LNCAP (cell line): Measurements from ENCODE around the gene IGF2R.

Source experiments
- TF ChIP-seq, protein P1 (sequence below): fragments of 450-650 bp; IDR thresholded peaks from 2 replicates; pipeline ENCODE4 v1.5.1; 2017; ENCODE audit warnings: mild to moderate bottlenecking

IGF2R gene

DNA sequence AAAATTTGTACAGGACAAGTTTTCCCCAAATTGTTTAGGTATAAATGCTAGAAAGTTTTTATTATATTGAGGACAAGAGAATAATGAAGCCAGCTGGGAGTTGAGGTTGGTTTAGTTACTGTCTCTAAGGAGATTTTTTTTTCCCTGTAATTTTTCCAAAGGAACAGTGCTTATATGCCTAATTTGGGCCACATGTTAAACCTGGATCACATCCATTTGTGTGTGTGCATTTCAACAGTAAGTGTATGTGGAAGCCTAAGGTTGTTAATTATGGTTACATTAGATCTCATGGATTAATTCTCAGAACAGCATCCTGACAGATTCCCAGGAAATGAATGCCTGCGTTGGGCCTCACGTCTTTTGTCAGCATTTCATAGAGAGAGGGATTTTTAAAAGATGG is 4.5 kb downstream of the IGF2R start:
- TF ChIP-seq, protein P1, sequence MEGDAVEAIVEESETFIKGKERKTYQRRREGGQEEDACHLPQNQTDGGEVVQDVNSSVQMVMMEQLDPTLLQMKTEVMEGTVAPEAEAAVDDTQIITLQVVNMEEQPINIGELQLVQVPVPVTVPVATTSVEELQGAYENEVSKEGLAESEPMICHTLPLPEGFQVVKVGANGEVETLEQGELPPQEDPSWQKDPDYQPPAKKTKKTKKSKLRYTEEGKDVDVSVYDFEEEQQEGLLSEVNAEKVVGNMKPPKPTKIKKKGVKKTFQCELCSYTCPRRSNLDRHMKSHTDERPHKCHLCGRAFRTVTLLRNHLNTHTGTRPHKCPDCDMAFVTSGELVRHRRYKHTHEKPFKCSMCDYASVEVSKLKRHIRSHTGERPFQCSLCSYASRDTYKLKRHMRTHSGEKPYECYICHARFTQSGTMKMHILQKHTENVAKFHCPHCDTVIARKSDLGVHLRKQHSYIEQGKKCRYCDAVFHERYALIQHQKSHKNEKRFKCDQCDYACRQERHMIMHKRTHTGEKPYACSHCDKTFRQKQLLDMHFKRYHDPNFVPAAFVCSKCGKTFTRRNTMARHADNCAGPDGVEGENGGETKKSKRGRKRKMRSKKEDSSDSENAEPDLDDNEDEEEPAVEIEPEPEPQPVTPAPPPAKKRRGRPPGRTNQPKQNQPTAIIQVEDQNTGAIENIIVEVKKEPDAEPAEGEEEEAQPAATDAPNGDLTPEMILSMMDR, result no peak

DNA sequence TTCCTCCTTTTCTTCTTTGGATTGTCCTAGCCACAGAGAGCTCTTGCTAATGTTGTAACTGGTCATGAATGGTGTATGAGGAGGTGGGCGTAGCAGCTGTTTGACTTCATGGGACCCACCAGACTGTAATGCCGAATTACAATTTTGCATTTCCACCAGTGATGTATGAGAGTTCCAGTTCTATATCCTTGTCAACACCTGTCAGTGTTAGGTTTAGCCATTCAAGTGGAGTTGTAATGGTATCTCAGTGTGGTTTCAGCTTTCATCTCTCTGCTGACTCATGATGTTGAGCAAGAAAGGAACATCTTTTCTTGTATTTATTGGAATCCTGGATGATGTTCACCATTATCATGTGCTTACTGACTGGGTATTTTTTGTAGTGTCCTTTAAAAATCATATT is 5.1 kb downstream of the IGF2R start:
- TF ChIP-seq, protein P1, result no peak

DNA sequence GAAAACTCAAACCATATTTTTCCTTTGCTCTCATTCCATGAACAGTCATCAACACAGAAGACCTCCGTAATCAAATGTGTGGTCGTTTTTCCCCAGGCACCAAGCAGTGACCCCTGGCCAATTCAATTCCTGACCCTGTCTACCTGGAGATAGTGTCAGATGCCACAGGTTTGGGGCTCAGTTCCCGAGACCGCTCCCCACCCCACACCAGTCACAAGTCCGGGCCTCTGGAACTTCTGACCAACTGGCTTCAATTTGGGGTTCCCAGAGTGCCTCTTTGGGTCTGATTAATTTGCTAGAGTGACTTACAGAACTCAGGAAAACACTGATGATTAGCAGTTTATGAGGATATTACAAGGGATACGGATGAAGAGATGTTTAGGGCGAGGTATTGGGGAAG is 6.0 kb downstream of the IGF2R start:
- TF ChIP-seq, protein P1, result no peak

DNA sequence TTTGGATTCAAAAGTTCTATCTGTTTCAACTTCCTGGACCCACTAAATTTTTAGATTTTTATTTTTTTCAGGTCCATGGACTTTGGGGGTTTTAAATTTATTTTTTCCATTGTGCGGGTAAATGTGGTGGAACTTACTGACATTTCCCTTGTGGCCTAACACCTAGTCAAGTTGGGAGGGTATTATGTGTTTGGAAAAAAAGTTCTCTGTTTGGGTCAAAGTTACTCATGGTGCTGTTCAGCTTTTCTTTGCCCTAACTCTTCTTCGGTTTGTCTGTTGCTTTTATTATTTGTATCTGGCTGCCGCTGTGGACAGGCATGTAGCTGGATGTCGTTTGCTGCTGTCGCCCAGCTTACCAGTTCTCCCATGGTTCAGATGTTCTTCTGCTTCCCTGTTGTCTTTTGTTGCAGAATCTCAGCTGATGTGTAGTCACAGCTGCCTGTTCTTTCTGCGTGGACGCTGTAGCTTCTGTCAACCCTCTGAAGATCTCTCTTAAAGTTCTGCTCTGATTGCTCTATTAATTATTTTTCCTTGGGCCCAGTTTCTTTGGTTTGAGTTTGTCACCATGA is 7.9 kb downstream of the IGF2R start:
- TF ChIP-seq, protein P1, result no peak

DNA sequence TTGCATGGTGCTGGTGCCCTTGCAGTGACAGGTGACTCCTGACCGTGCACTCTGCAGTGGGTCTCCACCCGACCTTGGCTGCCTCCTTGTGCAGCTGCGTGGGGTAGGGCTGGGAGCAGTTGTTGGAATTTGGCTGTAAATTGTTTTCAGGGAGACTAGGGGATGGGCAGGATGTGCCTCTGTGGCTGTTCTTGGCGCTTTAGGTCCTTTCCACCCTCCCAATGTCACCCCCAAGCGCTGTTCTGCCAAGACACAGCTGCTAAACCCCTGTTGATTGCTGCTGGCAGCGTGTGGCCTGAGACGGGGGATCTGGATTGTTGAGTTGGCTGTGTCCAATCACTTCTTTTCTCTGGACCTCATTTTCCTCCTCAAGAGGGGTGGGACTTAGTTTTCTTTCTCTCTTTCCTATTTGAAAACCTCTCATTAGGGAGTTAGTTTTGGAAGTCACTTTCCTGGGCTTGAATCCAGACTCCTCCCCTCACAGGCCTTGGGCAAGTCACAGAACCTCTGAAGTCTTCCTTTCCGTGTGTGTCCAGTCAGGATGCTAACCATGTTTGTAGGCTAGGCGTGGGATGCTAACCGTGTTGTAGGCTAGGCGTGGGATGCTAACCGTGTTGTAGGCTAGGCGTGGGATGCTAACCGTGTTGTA is 8.5 kb downstream of the IGF2R start:
- TF ChIP-seq, protein P1, result no peak

DNA sequence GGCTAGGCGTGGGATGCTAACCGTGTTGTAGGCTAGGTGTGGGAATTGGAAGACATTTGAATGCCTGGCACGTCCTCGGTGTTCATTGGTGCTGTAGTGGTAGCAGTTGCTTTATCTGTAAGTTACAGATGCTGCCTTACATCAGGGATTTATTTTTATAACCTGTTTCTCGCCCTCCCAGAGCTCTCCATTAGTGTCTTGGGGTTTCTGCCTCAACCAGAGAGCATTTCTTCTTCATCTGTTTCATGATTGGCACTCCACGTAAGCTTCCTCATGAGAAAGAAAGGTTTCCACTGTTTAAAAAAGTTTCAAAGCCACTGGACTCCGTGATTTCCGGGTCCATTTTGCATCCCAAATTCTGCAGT is 9.0 kb downstream of the IGF2R start:
- TF ChIP-seq, protein P1, result no peak

DNA sequence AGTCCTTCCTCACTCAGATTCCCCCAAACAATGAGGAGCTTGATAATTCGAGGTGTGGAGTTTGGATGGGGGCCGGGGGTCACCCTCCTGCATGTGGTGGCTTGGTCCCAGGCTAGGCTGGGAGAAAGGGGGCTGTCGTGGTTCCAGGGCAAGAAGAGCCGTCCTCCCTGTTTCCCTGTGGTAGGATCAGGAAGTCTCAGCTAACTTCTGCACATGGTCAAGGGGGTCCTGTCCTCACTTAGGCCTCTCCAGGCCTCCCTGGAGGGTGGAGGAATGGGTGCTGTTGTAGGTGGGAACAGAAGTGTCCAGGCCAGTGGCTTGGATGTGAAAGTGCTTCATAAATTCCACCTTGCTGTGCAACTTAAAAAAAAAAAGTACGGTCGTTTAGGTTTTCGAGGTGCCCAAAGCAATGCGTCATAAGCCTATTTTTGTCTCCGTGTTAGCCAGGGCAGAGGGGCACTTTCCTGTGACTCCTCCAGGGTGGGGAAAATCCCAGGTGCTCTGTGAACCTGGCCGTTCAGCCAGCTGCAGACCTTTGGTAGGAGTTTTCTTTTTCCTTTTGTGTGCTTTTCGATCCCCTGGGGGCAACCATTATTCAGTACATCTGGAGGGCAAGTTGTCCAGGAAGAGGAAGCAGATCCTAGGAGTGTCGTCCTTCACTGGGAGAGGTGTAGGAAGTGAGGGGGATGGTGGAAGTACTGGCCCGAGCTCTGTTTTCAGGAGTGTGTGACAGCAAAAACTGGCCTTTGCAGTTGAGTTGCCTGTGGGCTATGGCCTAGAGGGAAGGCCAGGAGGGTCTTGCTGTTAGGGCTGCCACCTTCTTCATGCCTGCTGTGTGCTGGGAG is 9.6 kb downstream of the IGF2R start:
- TF ChIP-seq, protein P1, result no peak
